PFSK-1 (cell line): ENCODE results near the gene PRDM12.

Experiments
- FOXP2 ChIP-seq: optimal IDR thresholded peaks from 2 replicates; pipeline ENCODE3; 2011; ENCODE audit warnings: borderline replicate concordance, control low read depth, inconsistent platforms; ENCODE audit not compliant: insufficient read depth; ENCODE audit errors: extremely low read length, extremely low read depth
- POLR2AphosphoS5 ChIP-seq: IDR thresholded peaks from 2 replicates; pipeline ENCODE4 v1.6.1; 2012; ENCODE audit warnings: low read depth, mild to moderate bottlenecking, control low read depth, low read length, moderate library complexity
- REST ChIP-seq, 2 experiments: IDR thresholded peaks; 2 replicates each; pipeline versions ENCODE4 v1.6.1 to v1.8.0; 2011 to 2012; ENCODE audit warnings: low read depth in 2 of 2, low read length in 2 of 2, control low read depth in 1 of 2, inconsistent platforms in 1 of 2, mild to moderate bottlenecking in 1 of 2, moderate library complexity in 1 of 2; ENCODE audit not compliant: insufficient read depth in 1 of 2
- SIN3A ChIP-seq: IDR thresholded peaks from 2 replicates; pipeline ENCODE4 v1.6.1; 2012; ENCODE audit warnings: mild to moderate bottlenecking, low read length, moderate library complexity, borderline replicate concordance; ENCODE audit not compliant: insufficient read depth
- TAF1 ChIP-seq: IDR thresholded peaks from 2 replicates; pipeline ENCODE4 v1.6.1; 2012; ENCODE audit warnings: low read length, control low read depth, borderline replicate concordance; ENCODE audit not compliant: insufficient read depth

DNA sequence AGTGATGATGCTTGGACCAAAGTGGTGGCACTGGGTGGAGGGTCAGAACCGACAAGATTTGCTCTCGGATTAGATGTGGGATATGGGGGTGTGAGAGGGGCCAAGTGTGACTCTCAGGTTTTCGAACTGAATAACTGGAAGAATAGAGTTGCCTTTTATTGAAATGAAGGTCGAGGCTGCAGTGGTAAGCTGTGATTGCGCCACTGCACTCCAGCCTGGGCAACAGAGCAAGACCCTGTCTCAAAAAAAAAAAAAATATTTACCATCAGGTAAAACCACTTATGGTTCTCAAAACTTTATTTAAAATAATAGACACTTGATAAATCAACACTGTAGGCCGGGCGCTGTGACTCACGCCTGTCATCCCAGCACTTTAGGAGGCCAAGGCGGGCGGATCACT is 56.4 kb downstream of the PRDM12 start:
- TF ChIP-seq POLR2AphosphoS5 (no peak), TAF1 (no peak), REST (IDR thresholded peaks at IDR 0.05; ENCODE audit: insufficient read depth in 1 of 2, low read depth in 2 of 2, low read length in 2 of 2) (no peak), SIN3A (no peak), FOXP2 (no peak)
